Thyroid gland (tissue), 4 donors: Measurements from ENCODE around the gene OLIG1. TPM values are rescaled to one million over a fixed set of nuclear protein-coding genes. Genes with fewer than 3 reads are reported as not detected.

Source experiments
- DNase-seq, 2 donors: peaks; one replicate each; pipeline ENCODE4 v3.0.0-alpha.2; 2019
- H3K27ac ChIP-seq, 3 donors: fragments of 200-600 bp; sonication (generic); 1 replicate in 2 of 3; 2 replicates in 1 of 3; pipeline ENCODE4 v1.5.1; 2016 to 2019; ENCODE audit warnings: mild to moderate bottlenecking in 1 of 3, moderate library complexity in 1 of 3
- H3K27me3 ChIP-seq: fragments of 200-600 bp; sonication (generic); one replicate; pipeline ENCODE4 v1.5.1; 2019
- H3K36me3 ChIP-seq, 2 donors: fragments of 200-600 bp; sonication (generic); one replicate each; pipeline ENCODE4 v1.5.1; 2016 to 2019
- H3K4me1 ChIP-seq, 2 donors: fragments of 200-600 bp; sonication (generic); one replicate each; pipeline ENCODE4 v1.5.1; 2017 to 2019
- H3K4me3 ChIP-seq, 3 donors: fragments of 200-600 bp; sonication (generic); replicated peaks in 1 of 3; 1 replicate in 2 of 3; 2 replicates in 1 of 3; pipeline ENCODE4 v1.5.1; 2016; ENCODE audit warnings: mild to moderate bottlenecking in 1 of 3
- H3K9me3 ChIP-seq: fragments of 200-600 bp; sonication (generic); one replicate; pipeline ENCODE4 v1.5.1; 2017
- POLR2A ChIP-seq, 2 donors: fragments of 450-650 bp; IDR thresholded peaks; one replicate each; pipeline ENCODE4 v1.6.1; 2017; ENCODE audit warnings: antibody characterized with exemption in 2 of 2, mild to moderate bottlenecking in 2 of 2, moderate library complexity in 1 of 2
- WGBS, 2 donors: methylation state at CpG; one replicate each; pipeline ENCODE4 v1.1.5; 2017; 5-methylcytosine and 5-hydroxymethylcytosine counted together
- intact Hi-C: fragments of 100-400 bp; cut with DNase I; formaldehyde crosslinking; loops from one replicate; pipeline ENCODE4 v1.15.1; 2023
- total RNA-seq, 4 donors: library from RNA; depleted of rRNA; stranded (reverse); fragments of >200 nt; gene quantifications; one replicate each; pipeline ENCODE4 v1.2.3, GENCODE V29; 2016
- TF ChIP-seq, protein P1 (sequence below), 6 experiments: fragments of 200-600 bp in 3 of 6; fragments of 450-650 bp in 3 of 6; sonication (generic) in 3 of 6; IDR thresholded peaks; one replicate each; pipeline ENCODE4 v1.5.1; 2016 to 2019; ENCODE audit warnings: antibody characterized with exemption in 6 of 6, mild to moderate bottlenecking in 2 of 6, inconsistent platforms in 1 of 6, moderate library complexity in 1 of 6

OLIG1 gene
- total RNA-seq, 4 donors from 2014 or later: not detected

DNA sequence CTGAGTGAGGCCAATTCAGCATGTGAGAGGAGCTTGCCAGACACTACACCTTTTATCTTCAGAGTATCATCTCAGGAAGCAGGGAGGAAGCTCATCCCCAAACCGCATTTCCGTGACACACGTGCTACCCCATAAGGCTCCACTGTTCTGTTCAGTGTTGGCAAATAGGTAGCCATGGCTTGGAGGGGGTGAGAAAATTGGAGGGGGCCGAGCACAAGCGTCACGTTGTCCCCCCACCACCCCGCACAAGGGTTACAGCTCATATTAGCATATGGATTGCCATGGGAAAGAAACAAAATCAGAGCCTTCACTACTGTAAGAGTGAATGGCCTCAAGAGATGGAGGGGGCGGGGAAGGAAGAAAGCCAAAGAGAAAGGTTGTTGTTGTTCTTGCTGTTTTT lies 46.7 kb downstream of the OLIG1 start:
- H3K4me1 ChIP-seq: no peaks in the 10 kb centered on the region
- no peak overlapping the region for H3K27ac ChIP-seq
- TF ChIP-seq, protein P1, sequence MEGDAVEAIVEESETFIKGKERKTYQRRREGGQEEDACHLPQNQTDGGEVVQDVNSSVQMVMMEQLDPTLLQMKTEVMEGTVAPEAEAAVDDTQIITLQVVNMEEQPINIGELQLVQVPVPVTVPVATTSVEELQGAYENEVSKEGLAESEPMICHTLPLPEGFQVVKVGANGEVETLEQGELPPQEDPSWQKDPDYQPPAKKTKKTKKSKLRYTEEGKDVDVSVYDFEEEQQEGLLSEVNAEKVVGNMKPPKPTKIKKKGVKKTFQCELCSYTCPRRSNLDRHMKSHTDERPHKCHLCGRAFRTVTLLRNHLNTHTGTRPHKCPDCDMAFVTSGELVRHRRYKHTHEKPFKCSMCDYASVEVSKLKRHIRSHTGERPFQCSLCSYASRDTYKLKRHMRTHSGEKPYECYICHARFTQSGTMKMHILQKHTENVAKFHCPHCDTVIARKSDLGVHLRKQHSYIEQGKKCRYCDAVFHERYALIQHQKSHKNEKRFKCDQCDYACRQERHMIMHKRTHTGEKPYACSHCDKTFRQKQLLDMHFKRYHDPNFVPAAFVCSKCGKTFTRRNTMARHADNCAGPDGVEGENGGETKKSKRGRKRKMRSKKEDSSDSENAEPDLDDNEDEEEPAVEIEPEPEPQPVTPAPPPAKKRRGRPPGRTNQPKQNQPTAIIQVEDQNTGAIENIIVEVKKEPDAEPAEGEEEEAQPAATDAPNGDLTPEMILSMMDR (IDR thresholded peaks at IDR 0.05): no peak
- TF ChIP-seq POLR2A (IDR thresholded peaks at IDR 0.05): no peak
- no peaks in the 10 kb centered on the region for H3K36me3 ChIP-seq
- H3K27me3 ChIP-seq: no peaks in the 10 kb centered on the region
- 52 to 57% methylated on average over 8 of the region's 8 CpGs for WGBS, 2 donors
- H3K4me3 ChIP-seq: no peak overlapping the region
- no peak for DNase-seq
- H3K9me3 ChIP-seq: no peaks in the 10 kb centered on the region
- intact Hi-C loops: no loop called here

DNA sequence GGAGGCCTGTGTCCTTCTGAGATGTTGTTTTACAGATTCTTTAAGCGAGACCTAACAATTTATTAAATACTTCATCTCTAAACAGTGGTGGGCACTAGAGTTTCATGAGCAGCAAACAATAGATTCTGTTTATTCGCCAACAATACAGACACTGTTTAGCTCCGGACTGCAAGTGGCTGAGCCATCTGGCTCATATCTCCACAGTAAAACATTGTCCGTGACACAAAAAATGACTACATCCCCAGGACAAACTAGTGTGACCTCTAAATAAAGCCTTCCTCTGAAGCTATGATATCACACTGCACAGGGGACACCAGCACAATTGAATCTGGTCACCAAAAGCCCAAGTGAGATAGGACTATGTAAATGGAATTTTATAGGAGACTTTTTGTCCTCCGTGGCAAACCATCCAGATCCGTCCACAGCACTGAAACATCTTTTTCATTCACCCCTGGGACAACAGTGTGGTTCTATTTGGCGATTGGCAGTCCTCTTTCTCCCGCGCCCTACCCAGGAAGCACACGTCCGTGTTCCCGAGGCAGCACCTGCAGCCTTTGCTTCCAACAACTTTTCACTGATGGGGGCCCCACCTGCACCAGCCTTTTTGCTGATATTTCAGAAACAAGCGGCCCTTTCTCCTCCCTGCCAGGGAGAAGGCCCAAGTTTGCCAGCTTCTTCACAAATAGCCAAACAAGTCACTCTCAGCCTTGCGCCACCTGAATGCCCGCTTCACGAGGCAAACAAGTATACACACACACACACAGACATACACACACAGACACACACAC lies 47.4 kb downstream of the OLIG1 start:
- Histone ChIP-seq H3K27ac (no peak overlapping the region), H3K4me3 (no peak overlapping the region), H3K4me1 (no peaks in the 10 kb centered on the region), H3K36me3 (no peaks in the 10 kb centered on the region), H3K27me3 (no peaks in the 10 kb centered on the region), H3K9me3 (no peaks in the 10 kb centered on the region)
- TF ChIP-seq POLR2A (IDR thresholded peaks at IDR 0.05): no peak
- TF ChIP-seq, protein P1 (IDR thresholded peaks at IDR 0.05): no peak
- no peak for DNase-seq
- WGBS, 2 donors: 74 to 80% methylated on average over 16 of the region's 16 CpGs
- intact Hi-C loops: no loop called here

Other genes starting within 250 kb of the OLIG1 start
- under 1 TPM in 1 of 4 donors, not detected in 3; 0.11 TPM for gene OLIG2, start 44.2 kb upstream of the OLIG1 start, total RNA-seq
- gene IFNAR2, start 159.8 kb downstream of the OLIG1 start, total RNA-seq: 10 to 100 TPM in 1 of 4 donors, 1 to 10 TPM in 3; 6.6 to 11.0 (median 7.8) TPM
- 10 to 100 TPM; 20.5 to 53.1 (median 21.4) TPM for gene IL10RB, start 196.2 kb downstream of the OLIG1 start, total RNA-seq